Gastroesophageal sphincter (tissue), 3 donors: ENCODE data around the gene PXDN.

Experiments
- CTCF ChIP-seq, 4 experiments: fragments of 200-600 bp in 2 of 4; fragments of 450-650 bp in 2 of 4; sonication (generic) in 1 of 4; IDR thresholded peaks; one replicate each; pipeline ENCODE4 v1.5.1; 2017 to 2019; ENCODE audit warnings: antibody characterized with exemption in 4 of 4, mild to moderate bottlenecking in 2 of 4, moderate library complexity in 2 of 4
- EP300 ChIP-seq: sonication (generic); formaldehyde crosslinking; IDR thresholded peaks from one replicate; pipeline ENCODE4 v1.6.1; 2017; ENCODE audit warnings: antibody characterized with exemption, mild to moderate bottlenecking
- POLR2A ChIP-seq, 2 donors: fragments of 450-650 bp; IDR thresholded peaks; one replicate each; pipeline ENCODE4 v1.6.1; 2017; ENCODE audit warnings: antibody characterized with exemption in 2 of 2, mild to moderate bottlenecking in 2 of 2, moderate library complexity in 1 of 2
- POLR2AphosphoS5 ChIP-seq: sonication (generic); formaldehyde crosslinking; IDR thresholded peaks from one replicate; pipeline ENCODE4 v1.6.1; 2017; ENCODE audit warnings: antibody characterized with exemption

- TF ChIP-seq CTCF (IDR thresholded peaks at IDR 0.05) (no peak), POLR2AphosphoS5 (no peak), POLR2A (IDR thresholded peaks at IDR 0.05) (no peak), EP300 (no peak)
Observed at GRCh38 chr2:1614564-1614963, 129.8 kb downstream of the PXDN start.
